NCI-H2029 (cell line): ENCODE results near the gene CNOT8.
"Not testable (repeated sequence)": the region's sequence is repeated elsewhere in the genome, so short reads cannot be mapped to it uniquely, and the experiment has no call there.

Experiments
- DNase-seq: peaks from one replicate; lab custom pipeline; 2025; lab: John Stamatoyannopoulos, UW

Gene CNOT8

GRCh38 chr5:154835701-154836052 lies 22.8 kb upstream of the CNOT8 start:
- not testable (repeated sequence) for DNase-seq

- no peak for DNase-seq
These were observed 22.2 kb upstream of the CNOT8 start for GRCh38 chr5:154836225-154836624.

DNA sequence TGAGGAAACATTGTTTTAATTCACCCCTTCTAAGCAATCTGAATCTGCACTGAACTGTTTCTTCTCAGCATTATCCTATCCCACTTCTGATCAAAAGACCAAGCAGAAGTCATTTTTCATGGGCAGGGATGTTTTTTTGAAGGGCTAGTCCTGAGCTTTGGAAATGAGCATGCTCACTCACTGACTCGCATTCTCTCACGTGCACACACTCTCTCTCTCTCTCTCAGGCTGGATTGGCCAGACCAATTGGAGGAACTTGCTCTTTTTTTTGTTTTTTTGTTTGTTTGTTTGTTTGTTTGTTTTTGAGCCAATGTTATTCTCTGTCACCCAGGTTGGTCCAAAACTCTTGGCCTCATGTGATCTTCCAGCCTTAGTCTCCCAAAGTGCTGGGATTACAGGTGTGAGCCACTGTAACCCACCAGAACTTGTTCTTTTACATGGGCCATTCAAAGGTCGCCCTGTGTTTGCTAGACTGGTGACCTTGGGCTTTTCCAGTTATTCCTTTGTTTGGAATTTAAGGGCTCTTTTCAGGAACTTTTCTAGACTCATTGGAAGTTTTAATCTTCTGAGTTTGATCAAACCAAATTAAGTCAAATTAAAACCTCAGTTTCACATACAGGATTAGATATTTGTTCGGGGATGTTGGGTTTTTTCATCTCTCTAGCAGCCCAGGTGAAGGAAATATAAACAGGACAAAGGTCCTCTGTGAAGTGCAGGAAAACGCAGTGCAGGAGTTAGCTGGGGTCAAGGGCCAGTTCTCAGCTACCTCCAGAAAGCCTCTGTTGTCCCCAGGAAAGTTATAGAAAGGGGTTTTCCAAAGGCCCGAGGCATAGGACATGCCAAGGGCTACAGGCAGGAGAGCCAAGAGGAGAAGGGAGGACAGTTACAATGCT lies 21.2 kb upstream of the CNOT8 start:
- no peak for DNase-seq

- no peak for DNase-seq
These were observed 17.8 kb upstream of the CNOT8 start for GRCh38 chr5:154840435-154841272.

DNA sequence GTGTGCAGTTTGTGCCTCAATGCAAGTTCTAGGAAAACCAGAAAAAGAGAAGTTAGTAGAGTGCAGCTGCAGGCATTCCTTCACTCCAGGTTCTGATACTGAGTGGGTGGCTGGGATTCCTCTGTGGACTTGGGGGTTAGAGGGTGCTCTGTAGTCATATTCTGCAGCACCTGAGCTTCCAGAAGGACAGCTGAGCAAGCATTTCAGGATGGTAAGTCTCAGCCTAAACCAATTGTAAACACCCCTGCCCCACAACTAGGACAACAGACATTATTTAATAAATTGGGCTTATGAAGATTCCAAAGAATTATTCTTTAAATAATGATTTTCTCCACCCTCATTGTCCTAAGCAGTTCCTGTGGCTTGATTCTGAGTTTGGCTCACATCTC lies 17.2 kb upstream of the CNOT8 start:
- DNase-seq = no peak

GRCh38 chr5:154842689-154843530 lies 15.5 kb upstream of the CNOT8 start:
- DNase-seq = no peak

DNA sequence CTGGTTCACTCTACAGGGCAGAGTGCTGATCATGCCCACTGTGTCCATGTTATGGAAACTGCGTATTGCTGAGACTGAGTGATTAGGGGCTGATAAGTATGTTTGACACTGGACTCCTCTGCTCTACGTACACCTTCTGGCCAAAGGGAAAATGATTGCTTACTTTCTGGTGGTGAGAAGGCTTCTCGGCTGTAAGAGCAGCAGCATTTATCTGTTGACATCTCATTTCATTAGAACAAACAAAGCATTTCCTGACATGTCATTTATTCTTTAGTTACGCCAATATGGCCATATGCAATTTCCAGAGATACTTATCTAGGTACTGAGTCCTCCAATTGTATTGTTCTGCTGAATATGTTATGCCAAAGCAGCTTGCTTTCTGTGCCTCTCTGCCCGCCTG lies 13.6 kb upstream of the CNOT8 start:
- DNase-seq = peak; percentile 56

GRCh38 chr5:154849264-154849785 lies 9.1 kb upstream of the CNOT8 start:
- DNase-seq = no peak

DNA sequence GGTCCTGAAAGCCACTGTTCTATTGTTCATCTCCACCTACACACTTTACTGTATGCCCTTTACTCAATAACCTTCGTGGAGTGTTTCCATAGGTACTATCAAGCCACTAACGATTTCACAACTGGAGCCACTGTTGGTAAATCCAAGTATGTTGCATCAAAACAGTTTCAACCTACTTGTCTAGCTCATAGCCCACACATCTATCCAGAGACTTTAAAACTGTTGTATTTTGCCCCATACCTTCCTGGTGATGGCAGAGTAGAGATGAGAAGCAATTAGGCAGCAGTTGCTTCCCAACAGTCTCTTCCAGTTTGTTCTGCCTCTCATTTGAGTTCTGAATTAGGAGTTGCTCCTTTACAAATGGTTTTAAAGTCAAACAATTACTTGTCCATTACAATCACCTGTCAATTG lies 8.6 kb upstream of the CNOT8 start:
- DNase-seq = no peak

DNA sequence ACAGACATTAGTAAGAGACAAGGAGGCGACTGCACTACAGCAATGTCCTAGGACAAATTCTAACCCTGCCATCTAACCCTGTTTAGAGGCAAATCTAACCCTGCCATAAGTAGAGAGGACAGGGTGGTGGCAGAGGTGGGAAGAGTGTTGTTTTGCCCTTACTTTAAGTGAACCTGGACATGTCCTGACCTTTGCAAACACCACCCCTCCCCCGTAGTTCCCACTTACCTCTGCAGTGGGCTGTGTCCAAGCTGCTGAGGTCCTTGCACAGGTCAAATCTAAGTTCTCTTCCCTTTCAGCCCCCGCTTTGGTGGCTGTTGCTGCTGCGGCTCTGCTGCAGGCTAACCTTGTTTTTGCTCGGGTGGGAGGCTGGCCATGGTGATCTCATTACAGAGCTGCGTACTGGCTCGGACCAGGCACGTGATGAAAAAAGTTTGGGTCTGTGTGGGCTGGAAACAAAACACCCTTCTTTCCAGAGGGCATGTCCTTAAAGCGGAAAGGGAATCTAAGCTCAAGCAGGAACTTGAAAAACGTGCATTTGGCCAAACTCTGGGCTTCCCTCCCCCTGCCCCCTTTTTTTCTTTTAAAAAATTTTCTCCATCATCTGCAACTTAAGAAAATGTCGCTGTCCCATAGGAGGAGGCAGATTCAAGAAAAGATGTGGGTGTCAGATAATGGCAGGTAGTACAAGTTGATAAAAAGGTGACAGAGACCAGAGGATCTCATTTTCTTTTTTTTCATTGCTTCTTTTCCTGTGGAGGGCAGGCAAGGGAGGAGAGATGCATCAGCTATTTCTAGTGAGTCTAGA lies 8.0 kb upstream of the CNOT8 start, which contains the start of gene FAXDC2:
Gene FAXDC2 (minus strand): TSS at position 349 of the 808 bp plus-strand sequence. CDS start 12,425 bp downstream, outside the sequence.
- no peak for DNase-seq

- DNase-seq = no peak
These were observed 7.1 kb upstream of the CNOT8 start for GRCh38 chr5:154851351-154851750.

DNA sequence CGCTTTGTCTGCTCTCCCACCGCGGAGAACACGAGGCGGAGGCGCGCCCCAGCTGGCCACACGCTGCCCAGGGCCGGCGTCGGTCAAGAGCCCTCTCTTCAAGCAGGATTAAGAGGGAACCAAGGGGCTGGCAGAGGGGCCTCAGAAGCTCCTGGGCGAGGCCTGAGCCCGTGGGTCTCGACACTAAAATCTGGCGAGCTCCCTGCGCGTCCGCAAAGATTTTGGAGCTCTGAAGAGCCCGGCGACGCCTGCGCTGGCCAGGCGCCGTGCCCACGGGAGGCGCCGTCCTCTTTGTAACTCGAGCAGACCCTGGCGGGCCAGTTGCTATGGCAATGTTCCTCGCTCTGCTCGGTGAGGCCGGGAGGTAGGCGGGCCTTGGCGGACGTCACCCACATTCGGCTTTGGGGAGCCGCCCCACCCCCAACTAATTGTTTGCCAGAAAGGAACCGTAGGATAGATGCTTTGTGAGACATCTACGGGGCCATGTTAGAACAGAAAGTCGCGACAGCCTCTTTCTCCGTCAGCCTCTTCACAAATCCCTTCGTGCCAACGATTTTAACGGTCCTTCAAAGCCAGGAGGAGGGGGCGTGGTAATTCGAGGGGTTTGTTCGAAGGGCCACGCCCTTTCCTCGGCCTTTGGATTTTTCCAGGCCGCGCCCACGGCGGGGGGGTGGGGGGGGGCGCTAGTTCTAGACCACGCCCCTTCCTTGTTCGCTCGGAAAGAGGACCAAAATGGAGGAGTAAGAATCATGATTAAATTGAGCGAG lies 714 bp upstream of the CNOT8 start:
- peak; percentile 98 for DNase-seq

DNA sequence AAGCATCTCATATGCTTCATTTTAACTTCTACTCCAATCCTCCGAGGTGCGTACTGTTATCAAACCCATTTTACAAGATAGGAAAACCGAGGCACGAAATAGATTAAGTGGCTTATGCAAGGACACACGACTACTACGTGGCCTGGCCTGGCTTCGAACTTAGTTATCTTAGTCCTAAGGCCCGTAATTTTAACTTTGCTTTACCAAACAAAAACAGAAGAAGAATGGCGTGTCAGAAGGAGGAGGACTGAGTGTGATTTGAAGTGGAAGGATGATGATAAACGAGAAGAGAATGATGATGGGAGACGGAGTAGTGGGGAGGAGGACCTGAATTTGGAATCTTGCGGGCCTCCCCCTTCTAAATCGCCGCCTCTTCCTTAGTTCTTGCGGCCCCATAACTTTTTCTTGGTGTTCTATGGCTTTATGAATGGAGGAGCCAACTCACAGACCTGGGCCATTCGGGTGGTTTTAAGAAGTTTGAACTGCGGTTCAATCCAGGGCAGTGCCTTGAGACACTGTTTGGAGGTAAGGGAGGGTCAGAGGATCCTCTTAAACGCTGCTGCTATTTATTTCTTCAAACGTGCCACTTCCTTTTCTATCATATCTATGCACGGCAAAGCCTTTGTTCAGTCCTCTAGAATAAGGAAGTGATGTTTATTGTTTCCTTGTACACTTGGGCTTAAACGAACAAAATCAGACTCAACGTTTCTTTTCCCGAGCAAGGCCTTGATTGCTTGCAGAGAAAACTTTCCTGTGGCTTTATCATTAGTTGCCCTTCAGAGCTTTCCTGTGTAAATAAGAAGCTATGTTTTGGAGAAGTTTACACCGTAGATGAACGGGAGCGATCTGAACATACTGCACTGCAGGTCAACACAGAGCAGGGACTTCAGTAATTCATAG lies 795 bp downstream of the CNOT8 start:
- DNase-seq = peak; percentile 10

GRCh38 chr5:154860123-154860522 lies 1.7 kb downstream of the CNOT8 start:
- no peak for DNase-seq

GRCh38 chr5:154860765-154861164 lies 2.3 kb downstream of the CNOT8 start:
- DNase-seq = no peak

GRCh38 chr5:154861946-154862345 lies 3.5 kb downstream of the CNOT8 start:
- DNase-seq = no peak

DNA sequence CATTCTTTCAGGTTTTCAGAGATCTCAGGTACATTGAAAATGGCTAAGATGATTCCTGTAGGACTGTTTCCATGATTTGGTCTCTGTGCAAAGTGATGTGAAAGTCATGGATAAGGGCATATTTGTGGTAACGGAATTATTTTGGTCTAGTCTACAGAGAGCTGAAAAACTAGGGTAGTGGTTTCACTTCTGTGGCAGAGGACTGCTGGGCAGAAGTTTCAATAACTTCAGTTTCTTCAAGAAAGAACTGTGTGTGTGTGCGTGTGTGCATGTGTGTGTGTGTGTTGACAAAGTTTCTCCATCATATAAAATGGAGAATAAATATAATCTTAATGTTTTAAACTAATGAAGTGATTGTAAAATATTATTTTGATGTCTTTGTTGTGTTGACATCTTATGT lies 4.3 kb downstream of the CNOT8 start:
- no peak for DNase-seq

- DNase-seq = no peak
These were observed 5.1 kb downstream of the CNOT8 start for GRCh38 chr5:154863291-154864080.
